ENCODE results near the gene ARPC1A.
"Not testable (repeated sequence)": the region's sequence is repeated elsewhere in the genome, so short reads cannot be mapped to it uniquely, and the experiment has no call there.

The ARPC1A gene

GRCh38 chr7:99372275-99373090 is 46.8 kb downstream of the ARPC1A start:
- DNase-seq: no peak

- no peak for DNase-seq
Measured at GRCh38 chr7:99373091-99374066, 47.7 kb downstream of the ARPC1A start.

- no peak for DNase-seq
Measured at GRCh38 chr7:99374111-99375064, 48.7 kb downstream of the ARPC1A start, which contains the start of gene ARPC1B. TSS of gene ARPC1B (plus strand) at chr7:99374730. CDS start at chr7:99385715, 10,985 bp downstream.

- no peak for DNase-seq
Measured at GRCh38 chr7:99375070-99375807, 49.5 kb downstream of the ARPC1A start.

- no peak for DNase-seq
Measured at GRCh38 chr7:99379043-99379577, 53.4 kb downstream of the ARPC1A start.

- not testable (repeated sequence) for DNase-seq
Measured at GRCh38 chr7:99379693-99380031, 54.0 kb downstream of the ARPC1A start.

- DNase-seq: no peak
Measured at GRCh38 chr7:99380032-99380822, 54.5 kb downstream of the ARPC1A start.

GRCh38 chr7:99380823-99381663 is 55.3 kb downstream of the ARPC1A start:
- no peak for DNase-seq

GRCh38 chr7:99381664-99382075 is 56.0 kb downstream of the ARPC1A start:
- no peak for DNase-seq

- DNase-seq: no peak
Measured at GRCh38 chr7:99383203-99383602, 57.5 kb downstream of the ARPC1A start.

- no peak for DNase-seq
Measured at GRCh38 chr7:99383791-99384370, 58.2 kb downstream of the ARPC1A start.

GRCh38 chr7:99384523-99384922 is 58.8 kb downstream of the ARPC1A start:
- no peak for DNase-seq

- DNase-seq: no peak
Measured at GRCh38 chr7:99385564-99385963, 59.9 kb downstream of the ARPC1A start.

GRCh38 chr7:99386584-99387238 is 61.0 kb downstream of the ARPC1A start:
- no peak for DNase-seq

- not testable (repeated sequence) for DNase-seq
Measured at GRCh38 chr7:99387239-99387635, 61.5 kb downstream of the ARPC1A start.

- no peak for DNase-seq
Measured at GRCh38 chr7:99387912-99388311, 62.2 kb downstream of the ARPC1A start.

- DNase-seq: no peak
Measured at GRCh38 chr7:99389772-99390171, 64.1 kb downstream of the ARPC1A start.

GRCh38 chr7:99390941-99391602 is 65.4 kb downstream of the ARPC1A start:
- no peak for DNase-seq

Data from NCI-H446 treated with DMSO at 0.1 percent for 48 hours (cell line).